ENCODE results near the gene NTN4.

The NTN4 gene

GRCh38 chr12:95651681-95652080 lies 138.9 kb downstream of the NTN4 start:
- no peak for DNase-seq

- DNase-seq: peak; percentile 68
Measured at GRCh38 chr12:95648990-95649791, 141.4 kb downstream of the NTN4 start.

GRCh38 chr12:95646781-95647190 lies 143.8 kb downstream of the NTN4 start:
- DNase-seq: peak; percentile 82

- no peak for DNase-seq
Measured at GRCh38 chr12:95643256-95643655, 147.3 kb downstream of the NTN4 start.

GRCh38 chr12:95642583-95642982 lies 148.0 kb downstream of the NTN4 start:
- no peak for DNase-seq

GRCh38 chr12:95641299-95641952 lies 149.1 kb downstream of the NTN4 start:
- no peak for DNase-seq

- DNase-seq: no peak
Measured at GRCh38 chr12:95640516-95640915, 150.0 kb downstream of the NTN4 start.

GRCh38 chr12:95637471-95638155 lies 153.0 kb downstream of the NTN4 start:
- peak; percentile 86 for DNase-seq

- no peak for DNase-seq
Measured at GRCh38 chr12:95637010-95637409, 153.6 kb downstream of the NTN4 start.

GRCh38 chr12:95634622-95635621 lies 155.6 kb downstream of the NTN4 start:
- no peak for DNase-seq

- DNase-seq: peak; percentile 20
Measured at GRCh38 chr12:95633732-95634465, 156.7 kb downstream of the NTN4 start.

GRCh38 chr12:95633049-95633731 lies 157.4 kb downstream of the NTN4 start:
- DNase-seq: peak; percentile 62

- no peak for DNase-seq
Measured at GRCh38 chr12:95630496-95630895, 160.1 kb downstream of the NTN4 start.

GRCh38 chr12:95629392-95629791 lies 161.2 kb downstream of the NTN4 start:
- no peak for DNase-seq

GRCh38 chr12:95626854-95627253 lies 163.7 kb downstream of the NTN4 start:
- no peak for DNase-seq

- DNase-seq: no peak
Measured at GRCh38 chr12:95625012-95625411, 165.6 kb downstream of the NTN4 start.

GRCh38 chr12:95624589-95624988 lies 166.0 kb downstream of the NTN4 start:
- DNase-seq: peak; percentile 48

- DNase-seq: peak; percentile 85
Measured at GRCh38 chr12:95623554-95624170, 166.9 kb downstream of the NTN4 start.

GRCh38 chr12:95622879-95623278 lies 167.7 kb downstream of the NTN4 start:
- no peak for DNase-seq

- no peak for DNase-seq
Measured at GRCh38 chr12:95621725-95622124, 168.8 kb downstream of the NTN4 start.

GRCh38 chr12:95620171-95620570 lies 170.4 kb downstream of the NTN4 start:
- no peak for DNase-seq

Measured in fibroblast of skin of right biceps (primary cell).